Measurements from ENCODE around the gene DPH1.

The DPH1 gene

GRCh38 chr17:2084036-2084765 is 54.2 kb downstream of the DPH1 start:
- DNase-seq, result no peak

- no peak for DNase-seq
Measured at GRCh38 chr17:2084766-2085647, 55.1 kb downstream of the DPH1 start.

DNA sequence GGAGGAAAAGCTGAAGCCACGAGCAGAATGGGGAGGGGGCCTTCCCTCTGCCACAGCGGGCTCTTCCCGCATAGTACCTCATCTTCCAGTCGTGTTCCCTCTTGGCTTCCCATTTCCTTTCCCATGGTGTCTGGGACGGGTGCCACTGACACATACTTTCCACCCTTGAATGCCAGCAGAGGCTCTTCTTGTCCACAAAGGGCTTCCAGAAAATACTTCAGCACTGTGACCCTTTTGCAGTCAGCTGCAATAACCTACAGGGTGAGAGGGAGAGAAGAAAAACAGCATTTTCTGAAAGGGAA is 55.6 kb downstream of the DPH1 start:
- DNase-seq, result no peak

- DNase-seq, result no peak
Measured at GRCh38 chr17:2086306-2086705, 56.4 kb downstream of the DPH1 start.

DNA sequence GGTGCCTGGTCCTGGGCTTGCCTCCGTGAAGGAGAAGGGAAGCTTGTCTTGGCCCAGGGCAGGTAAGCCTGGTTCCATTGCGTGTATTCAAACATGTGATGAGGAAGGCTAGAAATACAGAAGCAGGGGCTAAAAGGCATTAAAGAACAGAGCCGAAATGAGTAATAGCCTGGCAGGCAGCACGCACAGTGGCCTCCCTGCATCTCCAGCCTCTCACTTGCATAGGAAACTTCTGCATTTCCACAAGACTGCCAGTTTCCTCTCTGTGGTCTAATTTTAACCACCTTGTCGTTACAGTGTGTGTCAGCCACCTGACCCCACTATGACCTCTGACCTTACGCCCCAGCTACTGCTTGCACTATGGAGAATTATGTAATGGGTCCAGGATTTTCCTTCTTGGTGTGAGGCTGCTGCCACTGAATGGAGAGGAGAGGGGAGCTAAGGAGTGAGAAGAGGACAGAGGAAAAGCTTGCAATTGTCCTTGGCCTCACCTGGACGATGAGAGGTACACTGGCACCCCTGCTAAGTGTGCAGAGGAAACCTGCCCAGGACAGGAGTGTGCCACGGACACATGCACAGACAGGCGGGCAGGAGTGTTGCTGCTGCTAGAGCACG is 57.8 kb downstream of the DPH1 start:
- peak; percentile 80 for DNase-seq

DNA sequence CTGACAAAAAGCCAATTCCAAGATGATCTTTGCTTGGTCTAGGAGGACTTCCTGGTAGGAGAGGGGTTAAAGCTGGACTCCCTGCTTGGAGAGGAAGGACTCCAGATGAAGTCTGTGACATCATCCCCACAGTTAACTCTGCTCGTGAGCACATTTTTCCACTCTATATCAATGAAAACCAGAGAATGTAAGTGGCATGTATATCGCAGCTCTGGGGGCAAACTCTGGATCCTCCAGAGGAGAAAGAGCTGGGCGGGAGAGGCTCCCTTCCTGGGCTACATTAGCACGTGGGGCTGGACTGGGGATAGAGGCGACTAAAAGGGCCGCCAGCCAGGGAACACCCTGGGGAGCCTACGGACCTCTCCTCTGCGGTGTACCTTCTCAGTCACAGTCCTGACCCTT is 59.1 kb downstream of the DPH1 start:
- no peak for DNase-seq

- DNase-seq, result no peak
Measured at GRCh38 chr17:2090210-2090641, 60.3 kb downstream of the DPH1 start.

DNA sequence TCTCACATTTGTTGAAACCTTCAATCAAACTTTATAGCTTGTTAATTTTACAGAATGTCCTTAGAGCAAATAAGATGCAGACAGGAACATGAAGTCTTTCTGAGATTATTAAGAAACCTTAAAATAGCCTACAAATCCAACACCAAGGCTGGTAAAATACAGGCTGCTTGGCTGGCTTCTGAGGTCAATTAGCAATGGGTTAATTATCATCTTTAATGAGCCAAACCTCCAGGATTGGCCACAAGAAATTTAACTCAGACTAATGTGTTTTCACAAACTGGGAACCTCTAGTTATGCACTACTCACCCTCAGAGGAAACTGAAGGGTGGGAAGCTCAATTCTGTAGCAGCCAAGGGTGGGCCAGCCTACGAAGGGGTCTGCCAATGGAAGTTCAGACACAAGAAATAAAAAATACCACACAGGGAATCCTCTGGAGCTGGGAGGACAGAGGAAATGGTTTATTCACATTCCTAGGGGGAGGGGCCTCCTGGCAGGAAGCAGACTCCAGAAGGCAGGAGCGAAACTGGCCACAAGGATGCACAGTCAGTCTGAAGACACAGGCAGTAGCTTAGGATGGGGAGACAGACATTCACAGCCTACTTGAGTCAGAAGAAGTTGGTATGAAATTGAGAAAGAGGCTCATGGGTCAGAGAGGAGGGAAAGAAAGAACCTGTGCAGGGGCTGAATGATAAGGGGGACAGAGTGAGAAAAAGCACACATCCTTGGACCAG is 61.0 kb downstream of the DPH1 start:
- DNase-seq, result no peak

GRCh38 chr17:2092253-2092652 is 62.3 kb downstream of the DPH1 start:
- DNase-seq, result no peak

DNA sequence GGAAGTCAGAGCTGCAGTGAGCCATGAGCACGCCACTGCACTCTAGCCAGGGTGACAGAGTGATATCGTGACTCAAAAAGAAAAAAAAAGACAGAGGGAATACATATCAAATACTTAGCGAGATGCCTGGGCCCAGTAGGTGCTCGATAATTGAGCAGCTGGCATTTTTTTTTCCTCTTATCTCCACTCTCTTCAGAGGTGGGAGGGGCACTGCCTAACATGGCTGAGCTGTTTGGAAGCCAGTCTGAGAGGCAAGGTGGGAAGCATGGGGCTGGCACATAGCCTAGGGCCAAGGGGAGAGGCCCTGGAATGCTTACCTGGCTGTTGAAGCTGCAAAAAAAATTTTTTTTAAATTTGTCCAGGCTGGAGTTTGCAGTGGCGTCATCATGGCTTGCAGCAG is 63.4 kb downstream of the DPH1 start:
- no peak for DNase-seq
